Neural cell (in vitro differentiated cells): ENCODE measurements around the gene ALDH2.

Experiments
- CTCF ChIP-seq: fragments of 450-650 bp; IDR thresholded peaks from 2 replicates; pipeline ENCODE4 v1.5.1; 2014; ENCODE audit warnings: antibody characterized with exemption, mild to moderate bottlenecking, moderate library complexity; ENCODE audit not compliant: poor library complexity, severe bottlenecking
- EZH2 ChIP-seq: fragments of 200-600, 300-800 bp; shearing (Covaris generic), sonication (generic); IDR thresholded peaks from 2 replicates; pipeline ENCODE4 v1.6.1; 2014; ENCODE audit warnings: antibody characterized with exemption, low read length, borderline replicate concordance, mild to moderate bottlenecking; ENCODE audit not compliant: insufficient read depth, poor library complexity, severe bottlenecking
- MXI1 ChIP-seq: fragments of 450-650 bp; conservative IDR thresholded peaks from 2 replicates; pipeline ENCODE4 v1.6.1; 2014; ENCODE audit warnings: antibody characterized with exemption, mild to moderate bottlenecking; ENCODE audit not compliant: poor library complexity, severe bottlenecking
- TAF1 ChIP-seq: IDR thresholded peaks from 2 replicates; pipeline ENCODE4 v1.6.1; 2012; ENCODE audit warnings: low read depth

DNA sequence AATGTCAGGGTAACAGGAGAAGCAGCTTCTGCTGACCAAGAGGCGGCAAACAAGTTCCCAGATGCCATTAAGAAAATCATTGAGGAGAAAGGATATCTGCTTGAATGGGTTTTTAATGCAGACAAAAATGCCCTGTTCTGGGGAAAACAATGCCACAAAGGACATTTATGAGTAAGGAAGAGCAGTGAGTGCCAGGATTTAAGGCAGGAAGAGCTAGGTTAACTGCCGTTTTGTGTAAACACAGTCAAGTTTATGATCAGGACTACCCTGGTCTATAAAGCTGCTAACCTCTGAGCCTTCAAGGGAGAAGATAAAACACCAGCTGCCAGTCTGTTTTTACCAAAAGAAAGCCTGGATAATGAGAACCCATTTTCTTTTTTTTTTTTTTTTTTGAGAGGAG, 83.8 kb downstream of the ALDH2 start:
- TF ChIP-seq TAF1, result no peak
- no peak for TF ChIP-seq CTCF
- no peak for TF ChIP-seq EZH2
- TF ChIP-seq MXI1, result no peak
